HepG2 (cell line): Measurements from ENCODE around the gene NRSN2. TPM values are rescaled to one million over a fixed set of nuclear protein-coding genes. Genes with fewer than 3 reads are reported as not detected.

Source experiments
- ATAC-seq: fragments of 200-7000 bp; cut with Tn5 transposase; 3 replicates; pipeline ENCODE4 v1.9.1; 2020; ENCODE audit warnings: mild to moderate bottlenecking, moderate library complexity
- BruUV-seq: library from RNA; stranded (reverse); fragments of 400-500 nt; replicated peaks from 2 replicates; lab custom pipeline; 2021; lab: Mats Ljungman, UMichigan
- CTCF ChIA-PET: fragments of 300-600 bp; formaldehyde crosslinking; extraction: SDS; loops from one replicate; lab custom pipeline; 2021; ENCODE audit warnings: low total read pairs, inconsistent platforms, low intra/inter-chr PET ratio; lab: Yijun Ruan, JAX
- POLR2A ChIA-PET: fragments of 350-600 bp; sonication (Branson Sonifier 250); formaldehyde crosslinking; loops from one replicate; lab custom pipeline; 2020; ENCODE audit warnings: antibody characterized with exemption, inconsistent platforms; lab: Yijun Ruan, JAX
- DNase-seq: peaks from one replicate; pipeline ENCODE4 v3.0.0-alpha.2; 2015; ENCODE audit warnings: low spot score
- FAIRE-seq: peaks from 3 replicates; lab custom pipeline; 2011; peaks lifted over from hg19 to GRCh38; lab: Jason Lieb, UNC
- H2AFZ ChIP-seq: one replicate; pipeline ENCODE4 v1.6.1; 2011; ENCODE audit warnings: low read length, inconsistent platforms
- H3K27ac ChIP-seq: fragments of 300-600 bp; 3 replicates; pipeline ENCODE4 v1.8.0; 2011; ENCODE audit warnings: mixed run types, mild to moderate bottlenecking, mixed read lengths, low read length, inconsistent platforms; ENCODE audit not compliant: insufficient read depth; ENCODE audit errors: extremely low read length
- H3K27me3 ChIP-seq, 2 experiments: fragments of 200-600 bp in 1 of 2; 2 replicates in 1 of 2; 3 replicates in 1 of 2; pipeline versions ENCODE4 v1.6.0 to v1.8.0; 2011; ENCODE audit warnings: low read length in 2 of 2, mild to moderate bottlenecking in 2 of 2, moderate library complexity in 2 of 2, inconsistent platforms in 1 of 2; ENCODE audit not compliant: insufficient read depth in 2 of 2, control insufficient read depth in 1 of 2
- H3K36me3 ChIP-seq, 2 experiments: fragments of 200-600 bp in 1 of 2; replicated peaks in 1 of 2; 2 replicates in 1 of 2; 3 replicates in 1 of 2; pipeline versions ENCODE4 v1.5.1 to v1.8.0; 2011; ENCODE audit warnings: low read length in 2 of 2, inconsistent platforms in 1 of 2; ENCODE audit not compliant: insufficient read depth in 2 of 2, control insufficient read depth in 1 of 2
- H3K4me1 ChIP-seq: 2 replicates; pipeline ENCODE4 v1.5.1; 2012; ENCODE audit warnings: low read length, inconsistent platforms; ENCODE audit not compliant: insufficient read depth
- H3K4me2 ChIP-seq: 2 replicates; pipeline ENCODE4 v1.6.0; 2011; ENCODE audit warnings: low read depth, low read length, inconsistent platforms
- H3K4me3 ChIP-seq, 3 experiments: fragments of 200-600 bp in 1 of 3; sonication (generic), shearing (Covaris generic) in 1 of 3; replicated peaks in 1 of 3; 2 replicates each; pipeline ENCODE4 v1.5.1; 2011 to 2016; ENCODE audit warnings: low read length in 3 of 3, inconsistent platforms in 2 of 3, low read depth in 2 of 3, mild to moderate bottlenecking in 2 of 3, control low read depth in 1 of 3, mixed read lengths in 1 of 3; ENCODE audit not compliant: insufficient read depth in 1 of 3
- H3K79me2 ChIP-seq: one replicate; pipeline ENCODE4 v1.6.1; 2011; ENCODE audit warnings: low read length, inconsistent platforms; ENCODE audit not compliant: insufficient read depth
- H3K9ac ChIP-seq: 2 replicates; pipeline ENCODE4 v1.6.0; 2011; ENCODE audit warnings: mild to moderate bottlenecking, low read depth, low read length, inconsistent platforms; ENCODE audit not compliant: insufficient read depth
- H3K9me3 ChIP-seq: 2 replicates; pipeline ENCODE4 v1.5.1; 2012; ENCODE audit warnings: mild to moderate bottlenecking, low read length
- H4K20me1 ChIP-seq: 2 replicates; pipeline ENCODE4 v1.6.0; 2011; ENCODE audit warnings: inconsistent platforms, mild to moderate bottlenecking, low read length, moderate library complexity; ENCODE audit not compliant: insufficient read depth
- BRCA1 ChIP-seq: sonication (generic); formaldehyde crosslinking; IDR thresholded peaks from 2 replicates; pipeline ENCODE4 v1.4.0; 2020; ENCODE audit warnings: missing genetic modification reagents
- CCAR2 ChIP-seq: fragments of 200-400 bp; formaldehyde crosslinking; optimal IDR thresholded peaks from 2 replicates; pipeline ENCODE3; 2018; ENCODE audit warnings: low read depth, mild to moderate bottlenecking, low read length, moderate library complexity
- JUN ChIP-seq: sonication (generic); formaldehyde crosslinking; IDR thresholded peaks from 2 replicates; pipeline ENCODE4 v1.4.0; 2020; ENCODE audit warnings: mild to moderate bottlenecking, missing genetic modification reagents
- KDM1A ChIP-seq: IDR thresholded peaks from 2 replicates; pipeline ENCODE4 v1.6.1; 2016; ENCODE audit warnings: missing compliant biosample characterization
- PCBP1 ChIP-seq: fragments of 200-400 bp; formaldehyde crosslinking; IDR thresholded peaks from 2 replicates; pipeline ENCODE4 v1.6.1; 2017; ENCODE audit warnings: mild to moderate bottlenecking, low read depth, low read length, borderline replicate concordance
- PHF5A ChIP-seq: IDR thresholded peaks from one replicate; pipeline ENCODE4 v1.6.1; 2018; ENCODE audit warnings: low read depth, missing genetic modification reagents; ENCODE audit not compliant: unreplicated experiment
- POLR2AphosphoS5 ChIP-seq: IDR thresholded peaks from 2 replicates; pipeline ENCODE4 v1.6.1; 2012; ENCODE audit warnings: low read depth, low read length
- RBFOX2 ChIP-seq: fragments of 200-400 bp; formaldehyde crosslinking; IDR thresholded peaks from 2 replicates; pipeline ENCODE4 v1.6.1; 2017; ENCODE audit warnings: low read depth, mild to moderate bottlenecking, low read length
- RCOR2 ChIP-seq: IDR thresholded peaks from 2 replicates; pipeline ENCODE4 v1.6.1; 2016; ENCODE audit warnings: missing biosample characterization, missing genetic modification reagents
- SIN3A ChIP-seq: IDR thresholded peaks from 2 replicates; pipeline ENCODE4 v1.6.1; 2011; ENCODE audit warnings: low read depth, mild to moderate bottlenecking, control low read depth, low read length, borderline replicate concordance
- TRIM22 ChIP-seq: fragments of 450-650 bp; IDR thresholded peaks from 2 replicates; pipeline ENCODE4 v1.6.1; 2017
- ZFP36L1 ChIP-seq: sonication (generic); formaldehyde crosslinking; IDR thresholded peaks from 2 replicates; pipeline ENCODE4 v1.8.0; 2022; ENCODE audit warnings: mild to moderate bottlenecking, missing genetic modification reagents, moderate library complexity
- ZNF12 ChIP-seq: sonication (generic); formaldehyde crosslinking; IDR thresholded peaks from 2 replicates; pipeline ENCODE4 v1.5.0; 2020; ENCODE audit warnings: missing genetic modification reagents
- ZNF180 ChIP-seq: sonication (generic); formaldehyde crosslinking; IDR thresholded peaks from 2 replicates; pipeline ENCODE4 v1.4.0; 2020; ENCODE audit warnings: low read depth, missing genetic modification reagents, borderline replicate concordance
- ZNF232 ChIP-seq: sonication (generic); formaldehyde crosslinking; IDR thresholded peaks from 2 replicates; pipeline ENCODE4 v1.4.0; 2020; ENCODE audit warnings: missing genetic modification reagents, borderline replicate concordance
- ZNF280D ChIP-seq: sonication (generic); formaldehyde crosslinking; IDR thresholded peaks from 2 replicates; pipeline ENCODE4 v1.5.1; 2020; ENCODE audit warnings: mild to moderate bottlenecking, missing genetic modification reagents
- ZNF460 ChIP-seq: sonication (generic); formaldehyde crosslinking; IDR thresholded peaks from 2 replicates; pipeline ENCODE4 v1.5.1; 2020; ENCODE audit warnings: missing genetic modification reagents, mild to moderate bottlenecking, borderline replicate concordance
- ZNF563 ChIP-seq: sonication (generic); formaldehyde crosslinking; IDR thresholded peaks from 2 replicates; pipeline ENCODE4 v1.8.0; 2022; ENCODE audit warnings: mild to moderate bottlenecking, moderate library complexity, missing genetic modification reagents
- ZSCAN12 ChIP-seq: sonication (generic); formaldehyde crosslinking; IDR thresholded peaks from 2 replicates; pipeline ENCODE4 v1.9.0; 2021; ENCODE audit warnings: mild to moderate bottlenecking, missing genetic modification reagents
- WGBS: methylation state at CpG from one replicate; pipeline ENCODE4 v1.1.6; 2017; ENCODE audit warnings: low lambda C conversion rate; 5-methylcytosine and 5-hydroxymethylcytosine counted together
- in situ Hi-C: cut with HindIII; loops from 2 replicates; pipeline ENCODE4 v1.10.0; 2017; ENCODE audit warnings: low pct_unique_long_range_greater_than_20kb; ENCODE audit not compliant: extremely low pct_ligation_motif_present
- intact Hi-C: fragments of 100-400 bp; cut with micrococcal nuclease; formaldehyde crosslinking; loops from one replicate; pipeline ENCODE4 v1.10.0; 2022; ENCODE audit not compliant: unreplicated experiment
- polyA plus RNA-seq, 8 experiments: library from polyadenylated mRNA; depleted of rRNA in 3 of 8; stranded (reverse) in 7 of 8; unstranded in 1 of 8; fragments of >200 nt; fragmentation: Illumina TruSeq in 4 of 8; extraction: Trizol in 4 of 8; gene quantifications; 2 replicates each; pipeline versions ENCODE4 v1.2.1 to v1.2.3, GENCODE V29; 2011 to 2016; ENCODE audit warnings: low read depth in 4 of 8, missing spikeins in 1 of 8, mixed read lengths in 1 of 8; ENCODE audit not compliant: insufficient read depth in 1 of 8
- total RNA-seq, 5 experiments: library from RNA; depleted of rRNA; stranded (reverse); fragments of >200 nt; fragmentation: Illumina TruSeq; extraction: Trizol; gene quantifications; 2 replicates each; pipeline ENCODE4 v1.2.3, GENCODE V29; 2016; ENCODE audit warnings: low read depth in 1 of 5
- TF ChIP-seq, protein P1 (sequence below): sonication (generic); formaldehyde crosslinking; IDR thresholded peaks from 2 replicates; pipeline ENCODE4 v1.5.1; 2020; ENCODE audit warnings: missing genetic modification reagents, mild to moderate bottlenecking, borderline replicate concordance

Gene NRSN2
- total and polyA plus RNA-seq, 2 of the 13 experiments (the other 11 are each of a cell fraction or from before 2014, with no cell fraction given): 32.3 to 49.4 TPM

DNA sequence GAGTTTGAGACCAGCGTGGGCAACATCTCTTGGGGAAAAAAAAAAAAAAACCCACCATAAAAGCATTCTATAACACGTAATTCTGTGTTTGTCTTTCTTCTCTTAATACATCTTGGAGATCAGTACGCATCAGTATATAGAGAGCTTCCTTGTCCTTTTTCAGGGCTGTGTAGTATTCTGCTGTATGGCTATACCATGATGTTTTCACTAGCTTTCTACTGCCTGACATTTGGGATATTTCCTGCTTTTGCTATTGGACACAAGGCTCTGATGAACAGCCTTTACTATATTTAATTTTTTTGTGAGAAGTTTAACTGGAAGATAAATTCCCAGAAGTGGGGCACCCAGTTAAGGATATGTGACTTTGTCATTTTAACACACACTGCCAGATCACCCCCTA, 40.6 kb downstream of the NRSN2 start:
- in situ Hi-C loops: no loop called here
- no peak for ATAC-seq
- no peak for DNase-seq
- Histone ChIP-seq H2AFZ (no peak overlapping the region), H3K9me3 (no peaks in the 10 kb centered on the region), H3K27ac (peak overlapping the region; percentile 31), H3K4me1 (peaks cover 71% of the 10 kb centered on the region), H3K27me3 (no peaks in the 10 kb centered on the region), H3K79me2 (peaks cover 74% of the 10 kb centered on the region), H3K36me3 (peaks cover 40 to 91% of the 10 kb centered on the region in 2 experiments), H3K9ac (no peak overlapping the region), H4K20me1 (peaks cover 30% of the 10 kb centered on the region), H3K4me3 (no peak overlapping the region), H3K4me2 (no peak overlapping the region)
- intact Hi-C loops: no loop called here
- CTCF ChIA-PET: no interaction called here
- FAIRE-seq: no peak
- WGBS: 99% methylated on average over 3 of the region's 3 CpGs
- POLR2A ChIA-PET: interaction anchor here (20.8 to 29.0 kb wide), 3 partner anchors 0 to 25 kb away, joined by 909 to 1587 read pairs (median 909); partner anchors contain the start of genes RBCK1 and TRIB3
- BruUV-seq: no TSS peak
- TF ChIP-seq ZNF563 (CRISPR knock-in tag): no peak
- peak; percentile 50; the same call in 1 of the 2 replicates for TF ChIP-seq RBFOX2
- TF ChIP-seq ZNF280D: 0 out of 2 replicates have a peak, but pooled peaks have one; percentile 24
- no peak for TF ChIP-seq SIN3A
- no peak for TF ChIP-seq ZNF460 (CRISPR knock-in tag)
- no peak for TF ChIP-seq PHF5A
- TF ChIP-seq JUN (CRISPR knock-in tag): no peak
- TF ChIP-seq, protein P1, sequence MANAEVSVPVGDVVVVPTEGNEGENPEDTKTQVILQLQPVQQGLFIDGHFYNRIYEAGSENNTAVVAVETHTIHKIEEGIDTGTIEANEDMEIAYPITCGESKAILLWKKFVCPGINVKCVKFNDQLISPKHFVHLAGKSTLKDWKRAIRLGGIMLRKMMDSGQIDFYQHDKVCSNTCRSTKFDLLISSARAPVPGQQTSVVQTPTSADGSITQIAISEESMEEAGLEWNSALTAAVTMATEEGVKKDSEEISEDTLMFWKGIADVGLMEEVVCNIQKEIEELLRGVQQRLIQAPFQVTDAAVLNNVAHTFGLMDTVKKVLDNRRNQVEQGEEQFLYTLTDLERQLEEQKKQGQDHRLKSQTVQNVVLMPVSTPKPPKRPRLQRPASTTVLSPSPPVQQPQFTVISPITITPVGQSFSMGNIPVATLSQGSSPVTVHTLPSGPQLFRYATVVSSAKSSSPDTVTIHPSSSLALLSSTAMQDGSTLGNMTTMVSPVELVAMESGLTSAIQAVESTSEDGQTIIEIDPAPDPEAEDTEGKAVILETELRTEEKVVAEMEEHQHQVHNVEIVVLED (CRISPR knock-in tag): 0 out of 2 replicates have a peak, but pooled peaks have one; percentile 1
- TF ChIP-seq POLR2AphosphoS5: peak; percentile 16
- peak; percentile 34; the same call in 1 of the 2 replicates for TF ChIP-seq KDM1A (CRISPR knock-in tag)
- no peak for TF ChIP-seq TRIM22
- TF ChIP-seq RCOR2 (CRISPR knock-in tag): peak; percentile 43; the same call in 1 of the 2 replicates
- TF ChIP-seq CCAR2: no peak
- no peak for TF ChIP-seq ZSCAN12 (CRISPR knock-in tag)
- peak; percentile 53; the same call in 1 of the 2 replicates for TF ChIP-seq ZFP36L1 (CRISPR knock-in tag)
- TF ChIP-seq PCBP1: no peak
- TF ChIP-seq ZNF232 (CRISPR knock-in tag): no peak
- no peak for TF ChIP-seq ZNF180 (CRISPR knock-in tag)
- TF ChIP-seq ZNF12: peak; percentile 44; the same call in 1 of the 2 replicates
- no peak for TF ChIP-seq BRCA1 (CRISPR knock-in tag)
